ENCODE measurements around the gene GMDS.
A peak's percentile ranks its signal among the peaks of the same experiment; 100 is the strongest.

GMDS gene

DNA sequence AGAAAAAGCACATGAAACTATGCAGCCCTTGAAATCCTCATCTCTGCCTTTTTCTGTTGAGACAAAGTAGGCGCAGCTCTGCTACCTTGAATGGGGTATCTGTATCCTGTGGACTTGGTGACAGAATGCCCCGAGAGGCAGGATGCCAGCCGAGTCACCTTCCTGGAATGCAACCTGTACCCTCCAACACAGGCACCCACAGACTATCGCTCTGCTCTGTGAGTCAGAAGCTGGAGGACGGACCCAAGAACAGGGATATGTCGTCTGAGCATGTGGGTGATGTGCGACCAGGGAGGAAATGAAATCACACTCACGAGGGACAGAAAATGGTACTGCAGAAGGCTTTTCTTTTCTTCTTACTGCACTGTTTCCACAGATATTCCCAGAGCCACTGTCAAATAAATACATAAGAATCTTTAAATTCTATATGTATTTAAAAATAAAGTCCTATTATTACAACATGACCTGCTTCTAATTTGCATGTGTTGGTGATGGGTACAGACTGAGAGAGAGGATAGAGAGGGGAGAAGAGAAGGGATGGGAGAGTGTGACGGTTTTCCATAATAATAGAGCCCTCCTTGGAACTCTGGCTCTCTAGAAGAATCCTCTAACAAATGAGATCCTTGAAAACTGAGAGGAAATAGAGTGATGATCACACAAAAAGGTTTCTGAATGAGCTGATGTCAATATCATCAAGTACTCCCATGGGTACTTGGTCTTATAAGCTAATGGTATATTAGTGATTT lies 327.6 kb downstream of the GMDS start:
- ChIA-PET POLR2A (ENCODE audit: low non-redundant PET) (no interaction called here), CTCF (interaction anchor here (0.5 kb wide), 1 partner anchor 98 kb away, joined by 4 read pairs; no protein-coding TSS in a partner anchor)
- H3K27ac ChIP-seq = peak overlapping the region; percentile 53
- TF ChIP-seq, protein P1, sequence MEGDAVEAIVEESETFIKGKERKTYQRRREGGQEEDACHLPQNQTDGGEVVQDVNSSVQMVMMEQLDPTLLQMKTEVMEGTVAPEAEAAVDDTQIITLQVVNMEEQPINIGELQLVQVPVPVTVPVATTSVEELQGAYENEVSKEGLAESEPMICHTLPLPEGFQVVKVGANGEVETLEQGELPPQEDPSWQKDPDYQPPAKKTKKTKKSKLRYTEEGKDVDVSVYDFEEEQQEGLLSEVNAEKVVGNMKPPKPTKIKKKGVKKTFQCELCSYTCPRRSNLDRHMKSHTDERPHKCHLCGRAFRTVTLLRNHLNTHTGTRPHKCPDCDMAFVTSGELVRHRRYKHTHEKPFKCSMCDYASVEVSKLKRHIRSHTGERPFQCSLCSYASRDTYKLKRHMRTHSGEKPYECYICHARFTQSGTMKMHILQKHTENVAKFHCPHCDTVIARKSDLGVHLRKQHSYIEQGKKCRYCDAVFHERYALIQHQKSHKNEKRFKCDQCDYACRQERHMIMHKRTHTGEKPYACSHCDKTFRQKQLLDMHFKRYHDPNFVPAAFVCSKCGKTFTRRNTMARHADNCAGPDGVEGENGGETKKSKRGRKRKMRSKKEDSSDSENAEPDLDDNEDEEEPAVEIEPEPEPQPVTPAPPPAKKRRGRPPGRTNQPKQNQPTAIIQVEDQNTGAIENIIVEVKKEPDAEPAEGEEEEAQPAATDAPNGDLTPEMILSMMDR (conservative IDR thresholded peaks at IDR 0.05; ENCODE audit: low read depth) = no peak
- DNase-seq (ENCODE audit: low spot score) = peak; percentile 69

DNA sequence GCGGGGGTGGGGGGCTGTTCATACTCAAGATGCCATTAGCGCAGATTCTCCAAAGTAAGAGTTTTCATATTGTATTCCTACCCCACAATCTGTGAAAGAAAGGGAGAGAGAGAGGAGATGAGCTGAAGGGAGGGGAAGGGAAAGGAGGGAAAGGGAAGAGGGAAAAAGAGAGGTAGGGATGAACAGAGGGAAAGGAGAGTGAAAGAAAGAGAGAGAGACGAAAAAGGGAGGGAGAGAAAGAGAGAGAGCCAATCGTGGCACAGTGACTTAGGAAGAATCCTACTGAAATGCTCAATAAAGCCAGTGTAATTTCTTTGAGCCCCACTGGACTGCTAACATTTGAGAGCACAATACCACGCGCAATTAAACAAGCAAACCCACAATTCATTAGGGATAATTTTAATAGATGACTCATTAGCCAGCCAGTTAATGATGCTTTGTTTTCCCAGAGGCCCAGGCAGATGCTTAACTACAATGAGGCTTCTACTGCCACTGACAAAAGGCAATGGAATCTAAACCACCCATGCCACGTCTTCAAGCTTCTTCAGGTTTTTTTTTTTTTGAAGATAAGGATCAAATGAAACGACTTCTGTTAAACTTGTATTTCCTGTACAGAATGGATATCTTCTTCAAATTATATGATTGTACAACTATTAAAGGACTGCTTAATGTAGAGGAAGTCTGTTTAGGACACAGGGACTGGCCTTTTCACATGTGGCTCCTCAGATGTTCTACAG lies 328.9 kb downstream of the GMDS start:
- DNase-seq (ENCODE audit: low spot score) = peak; percentile 18
- H3K27ac ChIP-seq = no peak overlapping the region
- ChIA-PET CTCF (interaction anchor here (0.6 kb wide), 1 partner anchor 46 kb away, joined by 3 read pairs; no protein-coding TSS in a partner anchor), POLR2A (ENCODE audit: low non-redundant PET) (no interaction called here)
- TF ChIP-seq, protein P1 (conservative IDR thresholded peaks at IDR 0.05; ENCODE audit: low read depth) = no peak

DNA sequence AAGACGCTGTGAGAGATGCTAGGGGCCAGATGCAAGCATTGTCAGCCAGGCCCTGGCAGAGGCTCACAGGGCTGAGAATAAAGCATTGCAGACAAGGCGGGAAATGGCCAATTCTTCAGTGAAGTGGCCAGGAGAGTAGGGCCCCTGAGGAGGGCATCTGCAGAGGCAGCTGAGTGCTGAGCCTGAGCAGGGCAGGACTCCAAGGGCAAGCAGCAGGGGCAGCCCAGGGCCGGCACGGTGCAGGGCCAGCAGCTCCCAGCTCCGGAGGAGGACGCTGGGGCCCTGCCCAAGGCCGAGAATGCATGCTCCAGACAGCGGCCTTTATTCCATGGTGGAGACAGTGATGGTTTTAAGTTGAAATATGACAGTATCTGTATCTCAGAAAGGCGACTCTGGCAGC lies 330.2 kb downstream of the GMDS start:
- DNase-seq (ENCODE audit: low spot score) = no peak
- ChIA-PET CTCF (no interaction called here), POLR2A (ENCODE audit: low non-redundant PET) (no interaction called here)
- no peak overlapping the region for H3K27ac ChIP-seq
- TF ChIP-seq, protein P1 (conservative IDR thresholded peaks at IDR 0.05; ENCODE audit: low read depth) = no peak

DNA sequence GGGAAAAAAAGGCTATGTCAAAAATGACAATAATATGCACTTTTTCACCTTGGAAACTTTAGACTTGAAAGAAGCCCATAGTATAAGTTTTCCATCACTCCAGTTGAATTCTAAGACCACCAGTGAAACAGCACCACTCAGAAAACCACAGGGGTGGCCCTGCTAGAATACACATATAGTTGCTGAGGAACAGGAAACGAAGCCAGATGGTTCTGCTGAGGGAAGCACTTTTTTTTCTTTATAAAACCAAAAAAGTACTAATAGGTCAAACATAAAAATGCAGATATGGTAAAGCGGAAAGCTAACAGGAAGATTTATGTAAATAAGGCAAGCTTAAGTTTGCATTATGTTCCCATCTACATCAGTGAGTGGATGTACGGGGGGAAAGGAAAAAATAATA lies 331.8 kb downstream of the GMDS start:
- DNase-seq (ENCODE audit: low spot score) = no peak
- POLR2A ChIA-PET (ENCODE audit: low non-redundant PET) = interaction anchor here (0.7 kb wide), 1 partner anchor 1674 kb away, joined by 6 read pairs; no protein-coding TSS in a partner anchor

DNA sequence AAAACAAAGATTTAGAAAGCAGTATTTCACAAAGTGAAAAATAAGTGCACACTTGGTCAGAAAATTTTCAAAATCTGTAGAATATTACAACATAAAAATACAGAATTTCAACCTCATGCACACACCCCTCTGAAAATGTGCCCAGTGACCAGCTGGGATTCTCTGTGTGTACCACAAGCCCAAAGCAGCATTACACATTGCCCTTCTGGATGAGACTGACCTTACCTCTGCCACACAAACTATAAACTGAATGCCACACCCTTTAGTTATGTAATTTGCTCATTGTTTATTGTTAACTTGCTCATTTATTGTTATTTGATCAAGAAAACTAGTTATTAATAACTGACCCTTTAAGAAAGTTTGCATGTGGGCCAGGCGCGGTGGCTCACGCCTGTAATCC lies 332.7 kb downstream of the GMDS start:
- ChIA-PET POLR2A (ENCODE audit: low non-redundant PET) (no interaction called here), CTCF (no interaction called here)
- H3K27ac ChIP-seq = no peak overlapping the region
- TF ChIP-seq, protein P1 (conservative IDR thresholded peaks at IDR 0.05; ENCODE audit: low read depth) = no peak
- no peak for DNase-seq (ENCODE audit: low spot score)

More for the DNA sequence above, 331.8 kb downstream of the GMDS start:
- CTCF ChIA-PET = no interaction called here
- TF ChIP-seq, protein P1 (conservative IDR thresholded peaks at IDR 0.05; ENCODE audit: low read depth) = no peak
- H3K27ac ChIP-seq = no peak overlapping the region

DNA sequence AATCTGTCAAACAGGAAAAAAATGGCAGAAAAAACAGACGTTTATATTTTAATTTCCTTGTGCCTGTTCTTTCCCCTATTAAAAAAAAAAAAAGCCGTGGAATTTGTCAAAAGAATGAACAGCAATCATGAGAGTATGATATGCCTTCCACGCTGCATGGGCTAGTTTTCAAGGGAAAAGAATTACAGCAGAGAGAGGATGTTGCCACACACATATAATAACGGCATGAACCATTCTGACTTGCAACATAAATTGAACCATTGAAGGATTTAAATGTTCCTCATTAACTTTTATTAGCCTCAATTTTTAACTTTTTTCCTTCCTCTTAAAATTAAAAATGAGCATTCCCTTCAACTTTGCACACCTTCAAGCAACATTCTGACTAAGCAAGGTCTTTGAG lies 333.9 kb downstream of the GMDS start:
- no peak for DNase-seq (ENCODE audit: low spot score)
- TF ChIP-seq, protein P1 (conservative IDR thresholded peaks at IDR 0.05; ENCODE audit: low read depth) = no peak
- ChIA-PET CTCF (no interaction called here), POLR2A (ENCODE audit: low non-redundant PET) (no interaction called here)
- no peak overlapping the region for H3K27ac ChIP-seq

All from RWPE1 (cell line).